OCI-LY1 (cell line): ENCODE results near the gene RAD23B.

Source experiments
- H2AFZ ChIP-seq: fragments of 200-600 bp; sonication (generic), shearing (Covaris generic); 2 replicates; pipeline ENCODE4 v1.6.0; 2014; ENCODE audit warnings: antibody characterized with exemption, mild to moderate bottlenecking, low read length
- H3F3A ChIP-seq: fragments of 200-600 bp; sonication (generic), shearing (Covaris generic); 2 replicates; pipeline ENCODE4 v1.6.0; 2014; ENCODE audit warnings: mild to moderate bottlenecking, antibody characterized with exemption, low read length, moderate library complexity; ENCODE audit not compliant: insufficient read depth
- H3K27ac ChIP-seq: fragments of 200-600 bp; sonication (generic); 2 replicates; pipeline ENCODE4 v1.5.1; 2014; ENCODE audit warnings: low read length, mixed run types, mild to moderate bottlenecking, low read depth; ENCODE audit not compliant: poor library complexity, severe bottlenecking
- H3K27me3 ChIP-seq: fragments of 200-600 bp; sonication (generic); 2 replicates; pipeline ENCODE4 v1.6.0; 2014; ENCODE audit warnings: antibody characterized with exemption, mild to moderate bottlenecking, low read length, moderate library complexity; ENCODE audit not compliant: insufficient read depth
- H3K36me3 ChIP-seq: fragments of 200-600 bp; sonication (generic); 2 replicates; pipeline ENCODE4 v1.6.1; 2014; ENCODE audit warnings: mild to moderate bottlenecking, antibody characterized with exemption, low read length, moderate library complexity, mixed read lengths; ENCODE audit not compliant: insufficient read depth
- H3K4me1 ChIP-seq: fragments of 200-600 bp; sonication (generic); 2 replicates; pipeline ENCODE4 v1.5.1; 2014; ENCODE audit warnings: mild to moderate bottlenecking, low read length, moderate library complexity; ENCODE audit not compliant: insufficient read depth, severe bottlenecking
- H3K4me2 ChIP-seq: fragments of 200-600 bp; sonication (generic), shearing (Covaris generic); 2 replicates; pipeline ENCODE4 v1.6.1; 2014; ENCODE audit warnings: low read length
- H3K4me3 ChIP-seq: fragments of 200-600 bp; sonication (generic); 2 replicates; pipeline ENCODE4 v1.5.1; 2014; ENCODE audit warnings: low read length, low read depth, mild to moderate bottlenecking, mixed read lengths; ENCODE audit not compliant: poor library complexity, severe bottlenecking
- H3K79me2 ChIP-seq: fragments of 200-600 bp; shearing (Covaris generic); 2 replicates; pipeline ENCODE4 v1.6.1; 2016; ENCODE audit warnings: mixed run types, low read length, mixed read lengths; ENCODE audit not compliant: insufficient read depth
- H3K9ac ChIP-seq: fragments of 200-600 bp; sonication (generic), shearing (Covaris generic); 2 replicates; pipeline ENCODE4 v1.6.1; 2014; ENCODE audit warnings: mild to moderate bottlenecking, low read length, mixed read lengths
- H3K9me2 ChIP-seq: fragments of 200-600 bp; sonication (generic), shearing (Covaris generic); 2 replicates; pipeline ENCODE4 v1.6.1; 2014; ENCODE audit warnings: low read depth, mild to moderate bottlenecking, low read length, mixed read lengths
- H3K9me3 ChIP-seq: fragments of 200-600 bp; shearing (Covaris generic); 2 replicates; pipeline ENCODE4 v1.6.1; 2014; ENCODE audit warnings: low read length, mixed read lengths
- H4K20me1 ChIP-seq: fragments of 200-600 bp; sonication (generic), shearing (Covaris generic); 2 replicates; pipeline ENCODE4 v1.6.0; 2016; ENCODE audit warnings: mild to moderate bottlenecking, low read length; ENCODE audit not compliant: insufficient read depth
- CTCF ChIP-seq: fragments of 200-600 bp; sonication (generic), shearing (Covaris generic); IDR thresholded peaks from 2 replicates; pipeline ENCODE4 v1.5.1; 2017; ENCODE audit warnings: mild to moderate bottlenecking, antibody characterized with exemption, low read length, moderate library complexity, mixed read lengths
- EZH2 ChIP-seq: fragments of 200-600 bp; sonication (generic), shearing (Covaris generic); IDR thresholded peaks from 2 replicates; pipeline ENCODE4 v1.8.0; 2017; ENCODE audit warnings: borderline replicate concordance, mixed run types, mild to moderate bottlenecking, antibody characterized with exemption, low read length, moderate library complexity, mixed read lengths

The RAD23B gene

DNA sequence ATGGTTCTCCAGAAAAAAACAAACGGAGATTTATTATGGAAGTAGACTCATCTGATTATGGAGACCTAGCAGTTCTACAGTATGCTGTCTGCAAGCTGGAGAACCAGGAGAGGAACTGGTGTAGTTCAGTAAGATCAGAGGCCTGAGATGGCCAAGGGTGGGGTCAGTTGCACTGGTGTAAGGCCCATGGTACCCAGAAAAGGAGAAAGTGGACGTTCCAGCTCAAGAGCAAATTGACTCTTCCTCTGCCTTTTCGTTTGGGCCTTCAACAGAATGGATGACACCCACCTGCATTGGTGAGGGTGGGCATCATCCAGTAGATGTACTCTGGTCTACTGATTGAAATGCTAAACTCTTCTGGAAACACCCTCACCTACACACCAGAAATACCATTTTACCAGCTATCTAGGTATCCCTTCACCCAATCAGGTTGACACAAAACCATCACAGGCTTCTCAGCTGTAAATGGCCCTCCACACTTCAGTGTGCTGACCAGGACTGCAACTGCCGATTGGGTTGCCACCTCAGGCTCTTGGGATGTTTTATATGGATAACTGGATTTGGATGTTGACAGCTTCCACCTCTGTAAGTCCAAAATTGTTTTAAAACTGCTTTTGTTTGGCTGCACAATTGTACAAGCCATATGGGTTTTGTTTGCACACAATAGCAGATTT lies 51.2 kb downstream of the RAD23B start:
- no peaks in the 10 kb centered on the region for H4K20me1 ChIP-seq
- no peaks in the 10 kb centered on the region for H3K27me3 ChIP-seq
- no peaks in the 10 kb centered on the region for H3K79me2 ChIP-seq
- H3K27ac ChIP-seq = no peak overlapping the region
- H2AFZ ChIP-seq = no peak overlapping the region
- H3K4me3 ChIP-seq = no peak overlapping the region
- H3K4me1 ChIP-seq = no peaks in the 10 kb centered on the region
- no peaks in the 10 kb centered on the region for H3K9me3 ChIP-seq
- no peaks in the 10 kb centered on the region for H3K9me2 ChIP-seq
- TF ChIP-seq CTCF = no peak
- TF ChIP-seq EZH2 = no peak
- peaks cover 69% of the 10 kb centered on the region for H3K36me3 ChIP-seq
- H3K4me2 ChIP-seq = no peak overlapping the region
- H3F3A ChIP-seq = no peaks in the 10 kb centered on the region
- H3K9ac ChIP-seq = no peak overlapping the region

- no peak overlapping the region for H3K4me3 ChIP-seq
- no peak for TF ChIP-seq CTCF
- TF ChIP-seq EZH2 = no peak
- peaks cover 58% of the 10 kb centered on the region for H3K36me3 ChIP-seq
- H3K4me1 ChIP-seq = no peaks in the 10 kb centered on the region
- H3K79me2 ChIP-seq = no peaks in the 10 kb centered on the region
- H3F3A ChIP-seq = no peaks in the 10 kb centered on the region
- no peak overlapping the region for H3K27ac ChIP-seq
- H4K20me1 ChIP-seq = no peaks in the 10 kb centered on the region
- no peak overlapping the region for H2AFZ ChIP-seq
- no peak overlapping the region for H3K4me2 ChIP-seq
- no peaks in the 10 kb centered on the region for H3K9me2 ChIP-seq
- no peak overlapping the region for H3K9ac ChIP-seq
- H3K27me3 ChIP-seq = no peaks in the 10 kb centered on the region
- H3K9me3 ChIP-seq = no peaks in the 10 kb centered on the region
Observed at GRCh38 chr9:107335331-107335730, 52.3 kb downstream of the RAD23B start.

DNA sequence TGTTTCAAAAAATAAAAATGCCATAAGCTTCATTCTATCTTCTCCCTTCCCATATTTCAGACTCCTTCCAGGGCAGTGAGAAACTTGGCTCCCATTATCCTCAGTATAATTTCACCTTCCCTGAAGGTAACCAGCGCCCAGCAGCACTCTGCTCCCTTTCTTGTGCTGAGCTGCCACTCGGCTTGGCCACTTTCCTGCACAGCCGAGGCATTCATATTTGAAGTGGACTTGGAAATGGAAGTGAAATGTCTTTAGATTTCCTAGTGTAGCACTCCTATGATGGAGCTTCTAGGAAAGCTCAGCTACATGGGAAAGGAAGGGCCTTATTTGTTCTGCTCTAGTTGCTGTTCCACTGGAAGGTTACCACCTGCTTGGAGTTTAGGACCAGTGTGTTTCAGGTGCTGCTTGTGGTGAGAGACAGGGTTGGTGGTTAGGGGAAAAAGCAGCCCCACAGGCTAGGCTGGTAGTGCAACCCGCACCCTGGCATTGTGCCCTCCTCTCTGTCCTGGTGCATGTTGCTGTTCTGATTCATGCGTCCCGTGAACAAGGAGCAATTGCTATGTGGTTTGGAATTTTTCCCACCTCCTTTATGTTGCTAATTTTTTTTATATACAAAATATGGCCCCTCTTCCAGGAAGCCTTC lies 53.8 kb downstream of the RAD23B start:
- Histone ChIP-seq H3K9me2 (no peaks in the 10 kb centered on the region), H3K36me3 (peaks cover 43% of the 10 kb centered on the region), H3K27ac (no peak overlapping the region)

More for the DNA sequence above, 53.8 kb downstream of the RAD23B start:
- Histone ChIP-seq H3K4me2 (no peak overlapping the region), H3K79me2 (no peaks in the 10 kb centered on the region), H4K20me1 (no peaks in the 10 kb centered on the region), H3K9ac (no peak overlapping the region), H3F3A (no peaks in the 10 kb centered on the region), H3K4me3 (no peak overlapping the region), H3K9me3 (no peaks in the 10 kb centered on the region), H2AFZ (no peak overlapping the region), H3K27me3 (no peaks in the 10 kb centered on the region), H3K4me1 (peaks cover 8% of the 10 kb centered on the region)
- TF ChIP-seq CTCF (no peak), EZH2 (no peak)
